H9 (cell line): Measurements from ENCODE around the gene TACR1. TPM values are rescaled to one million over a fixed set of nuclear protein-coding genes. Genes with fewer than 3 reads are reported as not detected.

Experiments used
- DNase-seq: peaks from one replicate; pipeline ENCODE4 v3.0.0-alpha.2; 2017
- H2AFZ ChIP-seq: one replicate; pipeline ENCODE4 v1.6.1; 2013; ENCODE audit warnings: mild to moderate bottlenecking, low read length, control low read depth, moderate library complexity
- H2AK5ac ChIP-seq: 2 replicates; pipeline ENCODE4 v1.6.1; 2013; ENCODE audit warnings: low read length, control low read depth, mixed read lengths; ENCODE audit not compliant: insufficient read length
- H2BK120ac ChIP-seq: one replicate; pipeline ENCODE4 v1.6.1; 2013; ENCODE audit warnings: low read depth, mild to moderate bottlenecking, low read length, control low read depth, inconsistent platforms; ENCODE audit not compliant: poor library complexity, severe bottlenecking
- H2BK12ac ChIP-seq: 2 replicates; pipeline ENCODE4 v1.6.1; 2013; ENCODE audit warnings: low read length, control low read depth, mixed read lengths, low read depth; ENCODE audit not compliant: insufficient read length
- H2BK15ac ChIP-seq: 2 replicates; pipeline ENCODE4 v1.6.1; 2013; ENCODE audit warnings: low read depth, low read length, control low read depth
- H2BK20ac ChIP-seq: one replicate; pipeline ENCODE4 v1.6.1; 2013; ENCODE audit warnings: low read depth, mild to moderate bottlenecking, low read length, control low read depth, inconsistent platforms; ENCODE audit not compliant: poor library complexity, severe bottlenecking
- H2BK5ac ChIP-seq: 2 replicates; pipeline ENCODE4 v1.6.1; 2013; ENCODE audit warnings: low read length, control low read depth, mixed read lengths; ENCODE audit not compliant: insufficient read length
- H3K14ac ChIP-seq: 2 replicates; pipeline ENCODE4 v1.6.1; 2013; ENCODE audit warnings: low read length, control low read depth; ENCODE audit not compliant: insufficient read depth
- H3K18ac ChIP-seq: 2 replicates; pipeline ENCODE4 v1.6.1; 2013; ENCODE audit warnings: low read depth, mild to moderate bottlenecking, mixed read lengths, low read length, control low read depth; ENCODE audit not compliant: insufficient read length
- H3K23ac ChIP-seq: 2 replicates; pipeline ENCODE4 v1.6.1; 2013; ENCODE audit warnings: low read length, control low read depth, mixed read lengths, low read depth; ENCODE audit not compliant: insufficient read length
- H3K23me2 ChIP-seq: 2 replicates; pipeline ENCODE4 v1.6.1; 2013; ENCODE audit warnings: low read depth, mild to moderate bottlenecking, mixed read lengths, low read length, control low read depth; ENCODE audit not compliant: insufficient read length, poor library complexity, severe bottlenecking
- H3K27ac ChIP-seq: 2 replicates; pipeline ENCODE4 v1.5.1; 2013; ENCODE audit warnings: low read length, control low read depth, mixed read lengths, low read depth; ENCODE audit not compliant: insufficient read length
- H3K27me3 ChIP-seq: 2 replicates; pipeline ENCODE4 v1.6.1; 2013; ENCODE audit warnings: low read length, control low read depth, inconsistent platforms; ENCODE audit not compliant: insufficient read depth
- H3K4ac ChIP-seq: 2 replicates; pipeline ENCODE4 v1.6.1; 2013; ENCODE audit warnings: low read depth, mild to moderate bottlenecking, control low read depth, inconsistent platforms, low read length, moderate library complexity
- H3K4me1 ChIP-seq: 2 replicates; pipeline ENCODE4 v1.6.1; 2013; ENCODE audit warnings: low read length, control low read depth, inconsistent platforms; ENCODE audit not compliant: insufficient read depth
- H3K4me2 ChIP-seq: 2 replicates; pipeline ENCODE4 v1.6.1; 2013; ENCODE audit warnings: low read length, control low read depth, mixed read lengths; ENCODE audit not compliant: insufficient read length, insufficient read depth
- H3K56ac ChIP-seq: 2 replicates; pipeline ENCODE4 v1.6.1; 2013; ENCODE audit warnings: low read depth, mild to moderate bottlenecking, mixed read lengths, low read length, control low read depth; ENCODE audit not compliant: insufficient read length
- H3K79me1 ChIP-seq: 2 replicates; pipeline ENCODE4 v1.6.1; 2013; ENCODE audit warnings: low read depth, mild to moderate bottlenecking, moderate library complexity, low read length, control low read depth, inconsistent platforms; ENCODE audit not compliant: insufficient read depth, poor library complexity, severe bottlenecking
- H3K79me2 ChIP-seq: 2 replicates; pipeline ENCODE4 v1.6.1; 2013; ENCODE audit warnings: low read length, control low read depth, inconsistent platforms; ENCODE audit not compliant: insufficient read depth
- H3K9ac ChIP-seq: 2 replicates; pipeline ENCODE4 v1.6.1; 2013; ENCODE audit warnings: low read length, control low read depth, mixed read lengths; ENCODE audit not compliant: insufficient read length; ENCODE audit errors: extremely low read depth
- H3K9me3 ChIP-seq: one replicate; pipeline ENCODE4 v1.6.1; 2013; ENCODE audit warnings: low read depth, low read length, inconsistent platforms; ENCODE audit not compliant: control insufficient read depth
- H3T11ph ChIP-seq: one replicate; pipeline ENCODE4 v1.6.1; 2013; ENCODE audit warnings: mild to moderate bottlenecking, low read length, control low read depth, inconsistent platforms
- H4K20me1 ChIP-seq: one replicate; pipeline ENCODE4 v1.6.1; 2013; ENCODE audit not compliant: control insufficient read depth, insufficient read length, insufficient read depth
- H4K5ac ChIP-seq: 2 replicates; pipeline ENCODE4 v1.6.1; 2013; ENCODE audit warnings: low read depth, mild to moderate bottlenecking, mixed read lengths, low read length, control low read depth; ENCODE audit not compliant: insufficient read length
- H4K8ac ChIP-seq: replicated peaks from 2 replicates; pipeline ENCODE4 v1.6.1; 2013; ENCODE audit warnings: low read length, control low read depth, mixed read lengths, low read depth; ENCODE audit not compliant: insufficient read length
- H4K91ac ChIP-seq: 2 replicates; pipeline ENCODE4 v1.6.1; 2013; ENCODE audit warnings: low read depth, mild to moderate bottlenecking, moderate library complexity, mixed read lengths, low read length, control low read depth; ENCODE audit not compliant: insufficient read length
- H3K27ac Mint-ChIP-seq, 3 experiments: 2 replicates in 2 of 3; 3 replicates in 1 of 3; pipeline ENCODE4 v1.8.0; 2020 to 2021; ENCODE audit warnings: mixed read lengths in 3 of 3, mild to moderate bottlenecking in 1 of 3, moderate library complexity in 1 of 3
- H3K27me3 Mint-ChIP-seq: 2 replicates; pipeline ENCODE4 v1.8.0; 2021; ENCODE audit warnings: low read depth, mild to moderate bottlenecking, moderate library complexity, mixed read lengths
- H3K36me3 Mint-ChIP-seq, 3 experiments: 2 replicates in 2 of 3; 3 replicates in 1 of 3; pipeline ENCODE4 v1.8.0; 2020 to 2021; ENCODE audit warnings: low read depth in 3 of 3, mixed read lengths in 3 of 3; ENCODE audit not compliant: insufficient read depth in 1 of 3
- H3K4me1 Mint-ChIP-seq, 2 experiments: 2 replicates each; pipeline ENCODE4 v1.8.0; 2020; ENCODE audit warnings: mixed read lengths in 2 of 2
- H3K4me3 Mint-ChIP-seq, 2 experiments: 2 replicates in 1 of 2; 3 replicates in 1 of 2; pipeline ENCODE4 v1.8.0; 2020 to 2021; ENCODE audit warnings: mild to moderate bottlenecking in 2 of 2, mixed read lengths in 2 of 2, moderate library complexity in 1 of 2
- H3K9me3 Mint-ChIP-seq, 2 experiments: 2 replicates in 1 of 2; 3 replicates in 1 of 2; pipeline ENCODE4 v1.8.0; 2020; ENCODE audit warnings: mild to moderate bottlenecking in 2 of 2, mixed read lengths in 2 of 2, moderate library complexity in 1 of 2
- CTCF ChIP-seq: fragments of 200-600 bp; sonication (generic); conservative IDR thresholded peaks from 3 replicates; pipeline ENCODE4 v1.8.0; 2021; ENCODE audit warnings: antibody characterized with exemption, mild to moderate bottlenecking
- total RNA-seq: library from RNA; stranded (reverse); gene quantifications from 2 replicates; pipeline ENCODE4 v1.2.1, GENCODE V29; 2021

TACR1 gene
- total RNA-seq, 1 experiment from 2014 or later, result 1.4 TPM

- no peaks in the 10 kb centered on the region for H3K79me1 ChIP-seq
- no peak overlapping the region for H3K23ac ChIP-seq
- no peak overlapping the region for H2AFZ ChIP-seq
- no peak overlapping the region for H2BK120ac ChIP-seq
- H4K5ac ChIP-seq, result no peak overlapping the region
- H4K91ac ChIP-seq, result no peak overlapping the region
- H3K27ac Mint-ChIP-seq, result no peak overlapping the region
- DNase-seq, result no peak
- no peak overlapping the region for H4K8ac ChIP-seq
- peaks cover 0 to 4% (median 0%) of the 10 kb centered on the region in 3 experiments; a peak in 2 of 7 replicates for H3K36me3 Mint-ChIP-seq
- H3K23me2 ChIP-seq, result no peaks in the 10 kb centered on the region
- H3K4me2 ChIP-seq, result no peak overlapping the region
- H3K4me3 Mint-ChIP-seq, result no peak overlapping the region
- TF ChIP-seq CTCF, result no peak
- no peaks in the 10 kb centered on the region for H3K27me3 ChIP-seq
- H3K14ac ChIP-seq, result no peak overlapping the region
- H3K9me3 Mint-ChIP-seq, result no peaks in the 10 kb centered on the region; a peak in 1 of 5 replicates
- H3K4me1 ChIP-seq, result no peaks in the 10 kb centered on the region
- H3K9me3 ChIP-seq, result no peaks in the 10 kb centered on the region
- no peaks in the 10 kb centered on the region for H3K79me2 ChIP-seq
- no peak overlapping the region for H2BK12ac ChIP-seq
- H3T11ph ChIP-seq, result no peak overlapping the region
- no peak overlapping the region for H2BK20ac ChIP-seq
- H4K20me1 ChIP-seq, result no peaks in the 10 kb centered on the region
- no peak overlapping the region for H3K4ac ChIP-seq
- H3K9ac ChIP-seq, result no peak overlapping the region
- no peak overlapping the region for H3K18ac ChIP-seq
- H3K4me1 Mint-ChIP-seq, result peaks cover 3 to 6% of the 10 kb centered on the region in 2 experiments; a peak in 1 of 4 replicates
- H3K27ac ChIP-seq, result no peak overlapping the region
- no peak overlapping the region for H2BK5ac ChIP-seq
- H3K56ac ChIP-seq, result no peak overlapping the region
- no peak overlapping the region for H2BK15ac ChIP-seq
- H2AK5ac ChIP-seq, result no peak overlapping the region
- H3K27me3 Mint-ChIP-seq, result no peaks in the 10 kb centered on the region
Measured at GRCh38 chr2:75162259-75162658, 37.1 kb downstream of the TACR1 start.
